SW480 (cell line): Measurements from ENCODE around the gene WWP2.
"Not testable (repeated sequence)": the region's sequence is repeated elsewhere in the genome, so short reads cannot be mapped to it uniquely, and the experiment has no call there.

ENCODE experiments used
- DNase-seq: peaks from one replicate; pipeline ENCODE4 v3.0.0-alpha.2; 2016; ENCODE audit warnings: low spot score

The WWP2 gene

DNA sequence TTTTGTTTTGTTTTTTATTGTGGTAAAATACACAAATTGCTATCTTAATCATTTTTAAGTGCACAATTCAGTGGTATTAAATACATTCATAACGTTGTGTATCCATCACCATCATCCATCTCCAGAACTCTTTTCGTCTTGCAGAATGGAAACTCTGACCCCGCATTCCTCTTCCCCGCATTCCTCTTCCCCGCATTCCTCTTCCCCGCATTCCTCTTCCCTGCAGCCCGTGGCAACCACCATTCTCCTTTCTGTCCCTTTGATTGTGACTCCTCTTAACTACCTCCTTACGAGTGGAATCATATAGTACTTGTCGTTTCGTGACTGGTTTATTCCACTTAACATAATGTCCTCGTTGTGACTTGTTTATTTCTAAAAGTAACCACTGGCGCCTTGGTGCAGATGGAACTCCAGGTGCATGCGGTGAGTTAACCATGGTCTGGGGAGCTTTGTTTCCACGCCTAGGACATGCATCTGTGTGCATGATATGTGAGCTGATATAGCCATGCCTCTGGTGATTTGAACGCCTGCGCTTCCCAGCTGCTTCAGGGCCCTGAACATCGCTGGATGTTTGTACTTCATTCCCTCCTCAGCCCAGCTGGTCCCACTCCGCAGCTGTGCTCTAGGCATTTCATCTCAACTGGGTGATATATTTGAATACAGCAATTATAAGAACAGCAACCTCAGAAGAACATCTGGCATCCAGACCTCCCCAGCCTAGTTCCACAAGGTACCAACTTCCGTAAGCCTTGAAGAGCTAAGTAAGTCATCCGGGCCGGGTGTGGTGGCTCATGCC is 181.3 kb downstream of the WWP2 start:
- not testable (repeated sequence) for DNase-seq

DNA sequence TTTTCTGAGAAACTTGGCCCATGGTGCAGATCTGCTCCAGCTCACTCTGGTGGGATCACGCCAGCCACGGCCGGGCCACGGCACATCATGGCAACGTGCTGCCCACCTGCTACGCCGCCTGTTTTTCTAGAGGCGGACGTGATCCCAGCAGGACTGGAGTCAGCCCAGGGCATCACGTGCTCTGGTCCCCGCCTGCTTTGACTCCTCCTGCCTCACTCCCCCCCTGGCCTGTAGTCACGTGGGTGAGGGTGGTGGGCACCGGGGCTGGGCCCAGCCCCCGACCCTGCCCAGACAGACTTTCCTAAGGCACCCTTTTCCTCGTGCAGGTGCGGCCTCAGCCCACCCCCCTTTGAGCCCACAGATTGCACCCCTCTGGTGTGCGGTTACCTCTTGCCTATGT is 188.3 kb downstream of the WWP2 start:
- DNase-seq: not testable (repeated sequence)

DNA sequence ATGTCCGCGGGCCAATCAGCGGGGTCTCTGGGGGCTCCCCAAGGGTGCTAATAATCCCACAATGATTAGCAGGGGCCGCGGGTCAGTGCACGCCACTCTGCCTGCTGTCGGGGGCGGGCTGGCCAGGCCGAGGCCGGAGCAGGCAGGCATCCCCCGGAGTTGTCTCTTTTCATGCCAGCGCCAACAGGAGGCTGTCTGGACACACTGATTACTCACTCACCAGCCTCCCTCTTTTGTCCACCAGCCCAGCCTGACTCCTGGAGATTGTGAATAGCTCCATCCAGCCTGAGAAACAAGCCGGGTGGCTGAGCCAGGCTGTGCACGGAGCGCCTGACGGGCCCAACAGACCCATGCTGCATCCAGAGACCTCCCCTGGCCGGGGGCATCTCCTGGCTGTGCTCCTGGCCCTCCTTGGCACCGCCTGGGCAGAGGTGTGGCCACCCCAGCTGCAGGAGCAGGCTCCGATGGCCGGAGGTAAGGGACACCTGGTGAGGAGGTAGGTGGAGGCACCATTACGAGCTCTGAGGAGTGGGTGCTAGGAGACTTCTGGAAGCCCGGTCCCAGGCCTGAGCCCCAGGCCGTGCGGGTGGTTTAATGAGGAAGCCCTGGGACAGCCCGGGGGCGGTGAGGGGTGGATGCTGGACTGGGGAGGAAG is 189.0 kb downstream of the WWP2 start, which contains the start of gene CLEC18A:
TSS of gene CLEC18A (plus strand) at position 318 of the 655 bp plus-strand sequence. CDS start at position 351, 33 bp downstream.
- DNase-seq: not testable (repeated sequence)

DNA sequence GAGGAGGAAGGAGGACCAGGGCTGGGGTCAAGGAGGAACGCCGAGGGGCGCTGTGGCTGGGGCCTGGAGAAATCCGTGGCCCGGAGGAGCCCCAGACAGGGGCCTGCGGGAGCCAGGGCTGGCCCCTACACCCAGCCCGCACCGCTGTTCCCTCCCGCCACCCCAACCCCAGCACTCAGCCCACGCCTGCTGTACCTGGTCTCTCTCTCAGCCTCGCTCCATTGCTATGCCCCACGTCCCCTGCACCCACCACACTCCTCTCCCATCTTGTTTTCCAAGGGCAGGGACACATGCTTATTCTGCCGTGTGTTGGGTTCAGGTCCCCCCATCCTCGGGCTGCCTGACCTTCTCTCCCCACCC is 189.5 kb downstream of the WWP2 start:
- not testable (repeated sequence) for DNase-seq

DNA sequence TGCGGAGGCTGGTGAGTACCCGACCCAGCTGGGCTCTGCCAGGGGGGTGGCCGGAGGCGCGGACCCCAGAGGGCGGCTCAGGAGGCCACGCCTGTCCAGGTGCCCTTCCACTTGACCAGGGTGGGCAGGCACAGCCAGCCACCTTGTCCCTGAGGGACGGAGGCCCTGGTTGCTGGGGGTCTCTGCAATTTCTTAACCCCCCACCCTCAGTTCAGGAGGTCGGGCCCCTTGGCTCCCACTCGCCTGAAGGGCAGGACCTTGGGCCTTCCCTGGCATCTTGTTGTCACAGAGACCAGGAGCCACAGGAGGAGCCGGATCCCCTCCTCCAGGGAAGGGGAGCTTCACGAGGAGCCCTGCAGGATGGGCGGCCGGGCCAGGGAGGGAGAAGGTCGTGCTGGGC is 190.0 kb downstream of the WWP2 start:
- DNase-seq: not testable (repeated sequence)

DNA sequence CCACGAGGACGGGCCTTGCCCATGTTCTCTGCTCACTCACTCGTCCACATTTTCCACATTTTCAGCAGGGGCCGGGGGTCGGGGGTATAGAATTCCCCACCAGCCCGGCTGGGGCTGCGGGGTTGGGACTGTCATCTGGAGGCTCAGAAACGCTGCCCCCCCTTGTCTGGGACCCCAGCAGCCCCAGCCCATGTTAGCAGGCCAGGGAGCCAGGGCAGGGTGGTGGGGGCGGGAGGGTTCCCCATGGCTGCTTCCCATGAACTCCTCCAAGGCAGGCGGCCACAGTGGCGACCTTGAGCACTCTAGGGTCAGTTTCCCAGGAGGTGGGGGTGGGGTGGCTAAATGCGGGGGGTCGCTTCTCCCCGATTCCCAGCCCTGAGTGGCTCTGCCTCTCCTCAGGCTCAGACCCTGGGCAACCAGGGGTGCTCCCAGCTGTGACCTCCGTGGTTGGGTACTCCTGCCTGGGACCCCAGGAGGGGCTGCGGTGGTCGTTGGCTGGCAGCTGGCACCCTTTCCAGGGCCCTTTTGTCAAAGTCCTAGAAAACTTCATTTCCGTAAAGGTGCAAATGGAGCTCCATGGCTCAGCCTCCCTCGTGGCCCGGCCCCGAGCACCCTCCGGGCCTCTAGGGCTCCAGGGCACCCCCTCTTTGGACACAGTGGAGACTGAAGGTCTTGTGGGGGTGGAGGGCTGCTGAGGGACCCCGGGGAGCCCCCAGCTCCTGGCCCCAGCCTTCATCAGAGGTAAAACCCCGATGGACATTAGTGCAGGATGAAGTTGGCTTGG is 190.6 kb downstream of the WWP2 start:
- not testable (repeated sequence) for DNase-seq

DNA sequence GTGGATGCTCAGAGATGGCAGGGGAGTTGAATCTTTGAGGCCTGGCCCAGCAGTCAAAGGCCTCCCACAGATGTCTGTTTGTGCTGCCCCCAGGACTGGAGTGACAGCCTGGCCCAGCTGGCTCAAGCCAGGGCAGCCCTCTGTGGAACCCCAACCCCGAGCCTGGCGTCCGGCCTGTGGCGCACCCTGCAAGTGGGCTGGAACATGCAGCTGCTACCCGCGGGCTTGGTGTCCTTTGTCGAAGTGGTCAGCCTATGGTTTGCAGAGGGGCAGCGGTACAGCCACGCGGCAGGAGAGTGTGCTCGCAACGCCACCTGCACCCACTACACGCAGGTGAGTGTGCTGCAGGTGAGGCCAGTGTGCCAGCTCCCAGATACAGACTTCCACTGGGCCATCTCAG is 192.1 kb downstream of the WWP2 start:
- not testable (repeated sequence) for DNase-seq

DNA sequence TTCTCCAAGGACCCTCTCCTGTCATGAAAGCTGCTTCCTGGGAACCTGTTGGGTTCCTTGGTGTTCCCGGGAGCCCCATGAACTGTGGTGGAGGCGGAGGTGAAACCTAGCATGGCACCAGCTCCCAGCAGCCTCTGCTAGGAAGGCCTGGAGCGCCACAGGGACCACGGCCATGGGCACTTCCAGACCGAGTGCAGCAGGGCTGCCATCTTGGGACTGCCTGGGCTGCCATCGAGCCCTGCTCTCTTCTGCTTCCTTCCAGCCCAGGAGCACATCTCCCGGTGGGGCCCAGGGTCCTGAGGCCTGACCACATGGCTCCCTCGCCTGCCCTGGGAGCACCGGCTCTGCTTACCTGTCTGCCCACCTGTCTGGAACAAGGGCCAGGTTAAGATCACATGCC is 201.2 kb downstream of the WWP2 start:
- DNase-seq: not testable (repeated sequence)

DNA sequence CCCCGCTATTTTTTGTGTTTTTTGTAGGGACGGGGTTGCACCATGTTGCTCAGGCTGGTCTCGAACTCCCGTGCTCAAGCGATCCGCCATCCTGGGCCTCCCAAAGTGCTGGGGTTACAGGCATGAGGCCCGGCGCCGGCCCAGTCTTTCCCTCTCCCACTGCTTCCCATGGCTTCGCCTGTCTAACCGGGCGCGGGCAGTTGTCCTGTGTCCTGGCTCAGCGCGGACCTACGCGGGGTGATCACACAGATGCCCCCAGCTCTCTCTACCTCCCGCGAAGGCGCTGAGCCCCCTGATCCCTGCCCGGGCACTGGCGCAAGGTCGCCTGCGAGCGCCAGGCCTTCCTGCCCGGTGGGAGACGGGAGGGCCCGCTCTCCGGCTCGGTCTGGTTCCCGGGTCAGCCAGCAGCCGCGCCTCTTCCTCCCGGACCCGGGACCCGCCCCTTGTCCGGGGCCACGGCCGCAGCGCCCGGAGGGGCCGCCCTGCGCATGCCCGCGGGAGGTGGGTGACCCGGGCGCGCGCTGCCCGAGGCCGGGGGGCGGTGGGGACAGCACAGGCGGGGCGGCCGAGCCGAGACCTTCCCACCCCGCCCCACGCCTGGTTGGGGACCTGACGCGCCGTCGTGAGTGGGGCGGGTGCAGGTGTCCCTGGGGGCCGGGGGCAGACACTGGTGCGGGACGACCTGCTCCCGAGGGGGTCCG is 203.0 kb downstream of the WWP2 start:
- DNase-seq: peak; percentile 8

DNA sequence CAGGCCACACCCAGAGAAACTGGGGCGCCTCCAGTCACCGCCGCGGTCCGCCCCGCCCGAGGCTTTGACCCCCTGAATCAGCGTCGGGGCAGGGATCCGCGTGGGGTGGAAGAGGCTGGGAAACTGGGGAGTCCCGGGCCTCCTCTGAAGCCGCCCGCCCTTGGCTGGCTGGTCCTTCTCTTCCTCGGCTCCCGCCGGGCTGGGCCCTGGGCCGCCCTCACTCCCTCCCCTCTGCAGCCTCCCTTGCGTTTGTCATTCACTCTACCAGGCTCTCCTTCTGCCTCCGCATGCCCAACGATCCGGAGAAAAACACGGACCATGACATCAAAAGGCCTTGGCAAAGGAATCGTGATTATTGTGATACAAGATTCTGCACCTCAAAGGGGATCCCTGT is 203.5 kb downstream of the WWP2 start:
- not testable (repeated sequence) for DNase-seq

DNA sequence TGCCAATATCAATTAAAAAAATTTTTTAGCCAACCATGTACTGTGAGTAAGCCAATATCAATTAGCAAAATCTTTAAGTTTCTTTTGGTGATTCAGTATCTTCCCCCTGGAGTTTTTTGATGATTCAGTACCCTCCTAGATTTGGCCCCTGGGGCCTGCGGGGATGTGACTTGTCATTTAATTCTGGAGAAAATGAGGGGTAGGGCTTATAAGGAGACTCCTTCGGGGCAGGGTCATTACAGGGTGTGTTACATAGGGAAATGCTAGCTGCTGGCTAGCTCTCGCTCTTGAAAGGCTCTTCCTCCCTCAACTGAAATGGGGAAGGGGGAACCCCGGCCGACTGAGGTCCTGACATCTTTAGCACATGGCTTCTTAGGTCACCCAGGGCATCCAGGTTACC is 205.6 kb downstream of the WWP2 start:
- DNase-seq: not testable (repeated sequence)

DNA sequence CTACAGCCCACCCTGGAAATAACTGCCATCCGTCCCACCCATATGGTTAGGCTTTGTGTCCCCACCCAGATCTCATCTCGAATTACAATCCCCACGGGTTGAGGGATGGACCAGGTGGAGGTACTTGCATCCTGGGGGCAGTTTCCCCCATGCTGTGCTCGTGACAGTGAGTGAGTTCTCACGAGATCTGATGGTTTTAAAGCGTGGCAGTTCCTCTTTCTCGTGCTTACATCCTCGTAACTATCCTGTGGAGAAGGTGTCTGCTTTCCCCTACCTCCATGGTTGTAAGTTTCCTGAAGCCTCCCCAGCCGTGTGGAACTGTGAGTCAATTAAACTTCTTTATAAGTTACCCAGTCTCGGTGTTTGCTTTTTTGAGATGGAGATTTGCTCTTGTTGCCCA is 206.0 kb downstream of the WWP2 start:
- DNase-seq: not testable (repeated sequence)

DNA sequence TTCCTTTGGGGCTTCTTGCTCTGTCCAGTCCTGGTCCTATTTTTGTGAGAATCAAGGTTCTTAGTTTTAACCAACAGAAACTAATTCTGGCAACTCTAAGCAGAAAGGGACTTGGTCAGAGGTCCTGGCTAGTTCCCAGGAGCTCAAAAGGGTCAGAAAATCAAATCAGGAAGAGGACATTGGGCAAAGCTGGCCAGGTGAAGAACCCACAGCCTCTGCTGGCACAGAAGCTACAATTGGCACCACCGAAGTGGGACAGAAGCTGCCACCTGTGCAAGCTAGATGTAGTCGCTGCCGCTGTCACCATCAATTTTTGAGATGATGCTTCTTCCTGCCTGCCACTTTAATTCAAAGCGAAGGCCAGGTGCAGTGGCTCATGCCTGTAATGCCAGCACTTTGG is 207.5 kb downstream of the WWP2 start:
- not testable (repeated sequence) for DNase-seq

DNA sequence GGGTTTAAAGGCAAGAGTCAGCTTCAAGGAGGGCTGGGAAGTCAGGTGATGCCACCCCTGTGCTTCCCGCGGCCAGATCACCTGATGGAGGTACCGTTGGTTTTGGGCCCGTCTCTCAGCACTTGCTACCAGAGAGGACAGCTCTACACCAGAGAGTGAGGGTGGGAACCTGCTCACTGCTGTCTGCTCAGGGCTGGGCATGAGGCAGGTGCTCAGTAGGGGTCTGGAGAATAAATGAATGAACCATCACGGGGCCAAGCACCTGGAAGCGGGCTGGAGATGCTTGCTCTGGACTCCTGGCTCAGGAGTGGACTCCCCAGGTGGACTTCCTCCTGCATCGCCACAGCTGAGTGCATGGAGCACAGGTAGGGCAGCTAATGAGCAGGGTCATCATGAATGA is 210.0 kb downstream of the WWP2 start:
- not testable (repeated sequence) for DNase-seq

DNA sequence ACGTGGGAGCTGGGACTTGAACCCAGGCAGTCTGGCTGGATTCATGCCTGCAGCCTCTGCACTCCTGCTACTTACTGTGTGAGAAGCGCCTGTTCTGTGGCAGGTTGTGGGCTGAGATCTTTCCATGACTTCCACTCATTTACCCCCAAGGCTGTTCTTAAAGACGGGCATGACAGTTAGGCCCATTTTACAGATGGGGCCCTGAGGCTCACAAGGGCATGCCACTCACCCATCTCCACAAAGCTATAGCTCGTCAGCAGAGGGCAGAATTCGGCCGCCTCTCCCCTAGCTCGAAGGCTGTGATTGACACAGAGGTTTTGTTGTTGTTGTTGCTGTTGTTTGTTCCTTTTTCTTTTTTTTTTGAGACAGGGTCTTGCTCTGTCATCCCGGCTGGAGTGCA is 210.8 kb downstream of the WWP2 start:
- DNase-seq: not testable (repeated sequence)

DNA sequence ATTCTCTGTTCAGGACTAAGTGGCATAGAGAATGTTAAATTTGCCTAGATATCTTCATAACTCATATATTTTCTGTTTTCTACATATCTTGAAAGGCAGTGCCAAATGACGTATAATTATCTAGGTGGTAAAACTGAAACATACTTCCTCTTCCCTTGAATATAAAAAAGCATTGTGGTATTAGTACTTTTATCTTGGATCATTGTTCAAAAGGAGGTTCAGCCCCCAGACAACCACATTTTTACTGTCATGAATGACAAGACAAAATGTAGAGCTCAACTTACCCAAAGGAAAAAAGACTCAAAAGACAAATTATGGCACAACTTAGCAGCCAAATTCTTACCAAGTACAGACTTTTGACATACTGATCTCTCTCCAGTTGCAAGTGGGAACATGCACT is 223.1 kb downstream of the WWP2 start:
- not testable (repeated sequence) for DNase-seq
